OCI-M1 (cell line): ENCODE results near the gene XPNPEP1.

Experiments used
- DNase-seq: peaks from one replicate; lab custom pipeline; 2025; lab: John Stamatoyannopoulos, UW

XPNPEP1 gene

GRCh38 chr10:109893386-109893785 lies 29.9 kb downstream of the XPNPEP1 start:
- DNase-seq = no peak

- DNase-seq = peak; percentile 85
These were observed 30.4 kb downstream of the XPNPEP1 start for GRCh38 chr10:109892931-109893330.

DNA sequence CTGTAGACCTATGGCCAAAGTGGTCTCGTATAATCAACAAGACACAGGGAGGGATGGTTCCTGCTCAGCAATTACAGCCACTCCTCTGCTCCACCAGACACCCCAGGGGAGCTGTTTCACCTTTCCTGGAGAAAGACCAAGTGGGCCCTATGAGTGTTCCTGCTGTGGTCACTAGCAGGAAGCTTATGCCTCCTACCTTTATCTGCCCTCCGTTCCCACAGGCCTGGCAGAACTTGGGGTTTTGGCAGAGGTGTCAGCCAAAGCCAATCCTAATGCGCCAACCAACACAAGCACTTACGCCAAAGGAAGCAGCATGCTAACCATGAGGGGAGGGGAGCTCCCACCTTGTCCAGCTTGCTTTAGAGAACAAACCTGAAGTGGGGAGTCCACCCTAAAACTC lies 31.2 kb downstream of the XPNPEP1 start:
- peak; percentile 81 for DNase-seq

- no peak for DNase-seq
These were observed 32.2 kb downstream of the XPNPEP1 start for GRCh38 chr10:109891105-109891504.

- peak; percentile 84 for DNase-seq
These were observed 33.4 kb downstream of the XPNPEP1 start for GRCh38 chr10:109889867-109890266.

DNA sequence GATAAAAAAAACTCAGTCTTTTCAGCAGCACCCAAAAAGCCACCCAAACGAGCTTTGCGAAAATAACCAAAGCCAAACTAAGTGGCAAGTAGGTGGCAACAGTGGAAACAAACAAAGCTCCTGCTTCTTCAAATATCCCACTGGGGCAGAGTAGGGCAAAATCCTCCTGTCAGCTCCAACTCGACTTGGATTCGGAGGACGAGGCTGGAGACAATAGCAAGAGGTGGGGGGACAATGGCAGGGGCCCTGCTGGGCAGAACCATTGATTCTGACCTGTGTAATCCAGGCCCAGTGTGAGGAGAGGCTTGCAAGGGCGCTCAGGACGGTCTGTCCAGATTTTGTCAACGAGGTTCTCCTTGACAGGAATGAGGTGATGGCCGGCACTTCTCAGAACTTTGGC lies 35.5 kb downstream of the XPNPEP1 start:
- DNase-seq = no peak

- no peak for DNase-seq
These were observed 36.1 kb downstream of the XPNPEP1 start for GRCh38 chr10:109887243-109887642.

- no peak for DNase-seq
These were observed 36.5 kb downstream of the XPNPEP1 start for GRCh38 chr10:109886781-109887140.

DNA sequence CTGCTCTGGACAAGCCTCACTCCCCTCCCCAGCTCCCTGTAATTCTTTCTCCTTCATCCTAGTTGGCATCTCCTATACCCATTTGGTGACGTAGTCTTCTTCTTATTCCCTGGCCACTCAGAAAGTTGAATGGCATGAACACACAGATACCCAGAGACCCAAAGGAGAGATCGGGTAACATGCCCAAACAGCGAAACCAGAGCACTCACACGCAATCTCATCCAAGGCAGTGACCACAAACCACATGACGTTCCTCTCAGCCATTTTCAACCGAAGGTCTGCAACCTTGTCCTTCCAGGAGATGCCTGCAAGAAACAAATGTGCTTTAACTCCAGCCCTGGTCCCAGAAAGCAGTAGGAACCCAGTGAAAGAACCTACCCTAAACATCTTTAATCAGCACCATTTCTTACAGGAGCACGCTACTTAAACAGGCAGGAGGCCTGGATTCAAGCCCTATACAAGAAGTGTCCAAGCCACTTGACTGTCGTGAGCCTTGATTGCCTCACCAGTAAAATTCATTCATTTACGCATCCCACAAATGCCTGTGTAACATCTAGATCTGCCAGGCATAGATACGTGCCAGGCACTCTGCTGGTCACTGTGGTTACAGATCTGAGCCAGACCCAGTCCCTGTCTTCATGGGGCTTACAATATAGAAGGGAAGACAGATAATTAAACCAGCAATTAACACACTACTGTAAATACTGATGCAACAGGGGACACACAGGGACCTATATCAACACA lies 37.1 kb downstream of the XPNPEP1 start:
- DNase-seq = peak; percentile 65

DNA sequence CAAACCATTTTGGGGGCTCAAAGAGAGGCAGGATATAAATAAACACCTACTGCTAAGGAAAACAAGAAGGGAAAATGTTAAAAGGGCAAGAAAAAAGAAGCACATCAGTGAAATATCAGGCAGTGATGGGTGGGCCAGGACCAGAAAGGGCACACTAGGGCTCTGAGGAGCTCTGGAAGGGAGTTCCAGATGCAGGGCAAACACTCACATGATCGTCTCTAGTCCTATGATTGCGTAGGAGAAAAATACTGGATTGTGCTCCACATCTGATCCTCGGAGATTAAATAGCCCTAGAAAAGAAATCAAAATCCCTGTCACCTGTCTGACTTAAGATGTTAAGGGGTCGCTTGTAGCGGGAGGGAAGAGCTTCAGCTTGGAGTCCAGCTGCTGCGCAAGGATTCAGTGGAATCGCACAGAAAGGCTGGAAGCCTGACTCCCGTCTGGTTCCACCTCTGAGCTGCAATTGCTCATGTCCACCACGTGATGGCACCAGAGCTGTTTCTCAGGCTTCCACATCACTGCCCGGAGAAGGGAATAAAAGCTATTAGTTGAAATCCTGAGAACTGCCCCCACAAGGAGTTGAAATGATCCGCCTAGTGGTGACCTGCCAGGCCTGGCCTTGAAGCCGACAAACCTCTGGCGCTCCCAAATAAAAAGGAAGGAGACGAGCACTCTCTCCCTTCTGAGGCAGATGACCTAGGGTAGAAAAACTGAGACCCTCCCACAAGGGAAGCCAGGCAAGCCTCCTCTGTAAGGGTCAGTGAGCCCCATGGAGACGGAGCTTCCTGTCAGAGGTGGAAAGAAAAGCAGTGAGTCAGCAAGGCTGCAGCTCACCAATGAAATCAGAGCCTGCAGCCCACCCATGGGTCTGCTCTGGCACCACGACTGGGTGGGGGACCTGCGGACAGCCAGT lies 39.2 kb downstream of the XPNPEP1 start:
- DNase-seq = peak; percentile 93

DNA sequence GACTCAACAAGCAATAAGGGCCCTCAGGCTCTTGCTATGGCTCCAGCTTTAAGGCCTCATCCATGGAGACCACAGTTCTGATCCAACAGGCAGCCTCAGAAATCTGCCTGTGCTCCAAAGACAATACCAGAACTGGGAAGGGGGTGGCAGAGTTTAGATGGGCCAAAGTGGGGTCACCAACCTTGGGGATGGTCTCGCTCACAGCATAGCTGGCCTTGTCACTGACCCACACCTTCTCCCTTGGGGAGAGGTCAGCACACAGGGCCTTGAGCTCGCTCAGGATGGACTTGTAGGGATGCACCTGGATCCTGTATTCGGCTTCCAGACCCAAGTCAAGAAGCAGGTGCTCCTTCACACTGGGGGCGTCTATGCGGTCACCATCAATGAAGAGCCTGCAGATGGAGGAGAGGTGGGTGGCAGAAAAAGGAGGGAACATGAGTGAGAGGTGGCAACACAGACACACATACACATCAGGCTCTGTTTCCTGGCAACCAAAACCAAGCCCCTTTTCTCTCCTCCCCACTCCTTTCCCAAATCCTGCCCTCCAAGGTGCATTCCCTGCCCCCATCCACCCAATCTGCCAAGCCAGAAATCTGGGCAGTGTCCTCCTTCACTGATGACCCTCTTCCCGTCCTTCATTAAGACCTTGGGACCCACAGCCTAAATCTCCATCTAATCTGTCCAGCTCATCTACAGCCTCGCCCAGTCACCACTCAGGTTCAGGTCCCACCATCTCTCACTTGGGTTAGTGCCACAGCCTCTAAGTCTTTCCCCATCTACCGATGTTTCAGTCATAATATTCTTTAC lies 40.9 kb downstream of the XPNPEP1 start:
- no peak for DNase-seq

GRCh38 chr10:109881769-109882057 lies 41.6 kb downstream of the XPNPEP1 start:
- DNase-seq = no peak

DNA sequence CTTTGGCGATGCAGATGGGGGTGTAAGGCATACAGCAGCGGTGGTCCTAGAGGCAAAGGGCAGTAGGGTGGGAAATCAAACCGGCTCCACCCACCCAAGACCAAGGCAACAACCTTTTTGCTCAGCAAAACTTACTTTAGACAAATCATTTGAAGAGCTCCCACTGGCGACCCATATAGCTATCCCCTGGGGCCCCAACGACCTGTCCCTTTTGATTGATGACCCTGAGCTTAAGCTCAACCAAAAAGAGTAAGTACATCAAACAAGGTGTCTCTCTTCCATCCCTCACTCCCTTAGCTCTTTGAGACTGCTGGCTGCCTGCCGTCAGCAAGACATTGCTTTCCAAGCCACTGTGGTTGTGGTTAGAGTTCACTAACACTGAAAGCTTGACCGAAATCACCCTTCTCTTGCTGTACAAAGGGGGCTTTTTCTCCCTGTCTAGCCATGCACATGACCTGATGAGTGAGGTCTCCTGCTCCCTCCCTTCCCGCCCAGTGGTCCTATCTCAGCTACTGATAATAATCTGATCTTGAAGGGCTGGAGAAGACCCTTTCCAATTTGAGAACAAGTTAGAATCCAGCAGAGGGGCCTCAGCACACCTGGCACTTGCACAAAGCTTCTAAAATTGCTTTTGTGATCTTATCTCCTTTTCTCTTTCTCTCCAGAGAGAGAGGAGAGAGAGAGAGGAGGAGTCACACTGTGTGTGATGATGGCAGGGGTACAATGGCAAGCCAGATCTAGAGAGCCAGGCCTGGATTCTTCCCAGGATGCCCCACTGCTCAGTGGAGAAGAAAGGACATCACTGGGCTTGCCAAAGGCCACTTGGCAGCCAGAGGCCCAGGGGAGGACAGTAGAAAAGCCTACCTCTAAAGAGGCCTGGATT lies 42.2 kb downstream of the XPNPEP1 start:
- no peak for DNase-seq

DNA sequence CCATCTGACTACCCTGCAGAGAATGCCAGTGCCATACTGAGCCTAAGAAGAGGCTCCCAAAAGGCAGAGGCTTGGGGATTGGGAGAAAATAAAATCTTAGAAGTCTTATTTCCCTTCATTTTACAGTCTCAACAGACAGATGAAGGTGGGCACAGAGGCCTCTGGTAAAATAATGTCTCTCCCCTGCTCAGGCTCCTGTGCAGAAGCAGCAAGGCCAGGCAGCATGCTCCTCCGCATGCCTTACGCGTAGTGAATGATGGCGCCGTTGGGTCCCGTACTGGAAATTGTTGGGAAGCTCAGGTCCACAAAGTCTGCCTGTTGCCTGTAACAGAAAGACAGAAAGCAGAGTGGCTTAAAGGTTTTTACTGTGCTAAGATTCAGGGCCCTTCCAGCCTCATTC lies 45.8 kb downstream of the XPNPEP1 start:
- no peak for DNase-seq

DNA sequence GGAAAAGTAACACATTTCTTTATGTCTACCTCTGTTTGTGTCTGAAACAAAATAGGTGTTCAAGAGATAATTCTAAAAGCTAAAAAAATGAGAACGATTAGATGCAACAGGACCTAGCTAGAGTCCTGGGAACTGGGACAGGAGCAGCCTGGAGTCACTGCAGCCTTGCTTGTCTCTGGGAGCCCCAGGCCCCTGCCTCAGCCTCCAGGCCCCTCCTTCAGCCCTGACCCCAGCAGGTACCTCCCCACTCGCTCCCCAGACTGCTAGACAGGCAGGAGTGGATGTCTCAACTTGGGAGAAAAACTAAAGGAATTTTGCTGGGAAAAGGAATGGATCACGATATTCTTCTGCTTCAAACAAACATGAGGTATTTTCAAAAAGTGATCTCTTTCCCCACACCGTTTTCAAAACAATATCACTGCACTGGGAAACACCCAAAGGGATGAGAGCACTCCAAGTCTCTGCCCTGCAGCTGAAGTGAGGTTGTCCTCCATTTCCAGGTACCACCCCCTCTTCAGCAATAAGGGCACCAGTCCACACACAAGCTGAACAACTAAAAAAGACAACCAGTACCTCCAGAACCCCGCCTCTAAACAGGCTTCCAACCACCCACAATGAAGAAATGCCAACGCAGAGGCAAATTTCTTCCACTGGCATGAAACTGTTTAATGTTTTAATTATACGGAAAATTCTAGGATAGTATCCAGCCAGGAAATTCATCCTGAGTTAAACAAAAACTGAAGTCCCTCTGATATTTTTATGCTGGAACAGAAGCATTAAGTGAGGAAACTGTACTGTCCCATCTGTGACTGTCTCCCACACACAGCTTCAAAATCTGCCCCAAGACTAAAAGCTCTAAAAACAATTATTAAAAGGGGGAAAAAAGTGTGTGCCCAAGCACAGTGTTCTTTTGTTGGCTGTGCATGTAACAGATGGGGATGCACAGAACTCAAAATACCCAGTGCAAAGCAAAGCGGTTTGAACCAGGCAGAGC lies 47.2 kb downstream of the XPNPEP1 start:
- no peak for DNase-seq

- no peak for DNase-seq
These were observed 48.2 kb downstream of the XPNPEP1 start for GRCh38 chr10:109875151-109875568.

- DNase-seq = no peak
These were observed 51.8 kb downstream of the XPNPEP1 start for GRCh38 chr10:109871476-109871875.

DNA sequence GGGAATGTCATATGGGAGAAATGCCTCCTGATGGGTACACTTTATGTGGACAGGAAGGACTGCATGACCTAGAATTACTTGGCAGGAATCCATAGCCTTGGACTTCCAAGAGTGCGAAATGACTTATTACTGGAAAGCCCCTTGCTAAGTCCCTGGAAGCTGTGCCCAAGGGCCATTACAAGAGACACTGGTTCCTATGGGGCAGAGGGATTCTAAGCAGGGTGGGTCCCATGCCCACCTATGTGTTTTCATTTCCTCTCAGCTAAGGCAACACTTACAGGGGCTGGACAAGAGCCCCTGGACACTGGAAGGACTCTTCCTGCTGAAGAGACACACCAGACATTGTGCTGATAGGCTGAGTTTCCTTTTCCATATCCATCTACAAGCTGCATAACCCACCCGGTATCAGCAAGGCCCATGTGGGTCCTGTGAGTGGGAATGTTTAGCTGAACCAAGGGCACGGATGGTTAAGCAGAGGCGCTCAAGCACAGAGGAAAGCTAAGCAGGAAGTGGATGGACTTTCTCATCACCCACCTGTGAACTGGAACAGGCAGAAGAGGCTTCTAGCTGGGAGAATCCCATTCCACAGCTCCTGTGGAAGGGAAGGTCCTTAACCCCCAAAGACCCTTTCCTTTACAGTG lies 56.2 kb downstream of the XPNPEP1 start:
- no peak for DNase-seq

- DNase-seq = peak; percentile 51
These were observed 56.9 kb downstream of the XPNPEP1 start for GRCh38 chr10:109866168-109866994.
